ENCODE results near the gene MAPK10.

DNA sequence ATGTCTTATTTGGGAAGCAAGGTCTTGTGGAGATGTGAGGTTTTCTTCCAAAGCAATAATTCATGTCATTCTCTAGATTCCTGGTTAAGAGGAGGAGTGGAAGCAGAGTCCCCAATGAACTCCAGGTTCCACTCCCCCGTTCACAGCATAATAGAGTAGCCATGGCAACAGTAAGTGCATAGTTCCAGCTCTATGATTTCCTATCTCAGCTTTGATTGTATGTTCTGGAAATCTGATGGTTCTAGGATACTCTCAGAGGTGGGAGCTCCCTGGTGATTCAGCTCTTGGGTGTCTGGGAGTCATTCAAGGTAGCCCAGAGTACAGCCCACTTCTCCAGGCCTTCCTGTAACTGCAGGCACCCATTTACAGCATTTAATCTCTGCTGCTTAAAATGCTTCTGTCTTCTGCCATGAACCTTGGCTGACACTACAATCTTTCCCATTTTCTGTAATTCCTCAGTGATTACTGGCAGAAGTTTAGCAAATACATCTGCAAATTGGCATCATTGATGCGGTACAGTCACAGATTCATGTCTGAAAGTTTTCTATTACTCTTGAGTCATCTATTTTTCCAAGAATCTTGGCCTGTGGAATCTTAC is 242.0 kb downstream of the MAPK10 start:
- no peak for TF ChIP-seq EZH2 (IDR thresholded peaks at IDR 0.05; ENCODE audit: low read length, unreplicated experiment)
- TF ChIP-seq, protein P1, sequence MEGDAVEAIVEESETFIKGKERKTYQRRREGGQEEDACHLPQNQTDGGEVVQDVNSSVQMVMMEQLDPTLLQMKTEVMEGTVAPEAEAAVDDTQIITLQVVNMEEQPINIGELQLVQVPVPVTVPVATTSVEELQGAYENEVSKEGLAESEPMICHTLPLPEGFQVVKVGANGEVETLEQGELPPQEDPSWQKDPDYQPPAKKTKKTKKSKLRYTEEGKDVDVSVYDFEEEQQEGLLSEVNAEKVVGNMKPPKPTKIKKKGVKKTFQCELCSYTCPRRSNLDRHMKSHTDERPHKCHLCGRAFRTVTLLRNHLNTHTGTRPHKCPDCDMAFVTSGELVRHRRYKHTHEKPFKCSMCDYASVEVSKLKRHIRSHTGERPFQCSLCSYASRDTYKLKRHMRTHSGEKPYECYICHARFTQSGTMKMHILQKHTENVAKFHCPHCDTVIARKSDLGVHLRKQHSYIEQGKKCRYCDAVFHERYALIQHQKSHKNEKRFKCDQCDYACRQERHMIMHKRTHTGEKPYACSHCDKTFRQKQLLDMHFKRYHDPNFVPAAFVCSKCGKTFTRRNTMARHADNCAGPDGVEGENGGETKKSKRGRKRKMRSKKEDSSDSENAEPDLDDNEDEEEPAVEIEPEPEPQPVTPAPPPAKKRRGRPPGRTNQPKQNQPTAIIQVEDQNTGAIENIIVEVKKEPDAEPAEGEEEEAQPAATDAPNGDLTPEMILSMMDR (conservative IDR thresholded peaks at IDR 0.05; ENCODE audit: low read depth, low read length) = no peak

All from PC-3 (cell line).